CD8-positive, alpha-beta memory T cell (primary cell): ENCODE measurements around the gene KCNK5. TPM values are rescaled to one million over a fixed set of nuclear protein-coding genes. Genes with fewer than 3 reads are reported as not detected.

ENCODE experiments used
- CTCF ChIA-PET: fragments of 350-600 bp; sonication (Branson Sonifier 250); formaldehyde crosslinking; loops from one replicate; lab custom pipeline; 2021; ENCODE audit warnings: antibody characterized with exemption; lab: Charles Lee
- POLR2A ChIA-PET: fragments of 350-600 bp; sonication (Branson Sonifier 250); formaldehyde crosslinking; loops from one replicate; lab custom pipeline; 2021; ENCODE audit warnings: antibody characterized with exemption; lab: Charles Lee
- DNase-seq, 5 donors: peaks; one replicate each; pipeline versions ENCODE4 v3.0.0 to v3.0.0-alpha.2; 2020 to 2022; ENCODE audit warnings: mixed read lengths in 1 of 5
- H3K27ac ChIP-seq: one replicate; pipeline ENCODE4 v1.7.0; 2013; ENCODE audit warnings: low read depth, mild to moderate bottlenecking, low read length, moderate library complexity
- H3K27me3 ChIP-seq: 2 replicates; pipeline ENCODE4 v1.7.0; 2013; ENCODE audit warnings: low read length, mild to moderate bottlenecking; ENCODE audit not compliant: insufficient read depth, poor library complexity, severe bottlenecking
- H3K36me3 ChIP-seq: 2 replicates; pipeline ENCODE4 v1.7.0; 2013; ENCODE audit warnings: mild to moderate bottlenecking, low read length, moderate library complexity; ENCODE audit not compliant: insufficient read depth
- H3K4me1 ChIP-seq: 2 replicates; pipeline ENCODE4 v1.7.0; 2013; ENCODE audit warnings: mild to moderate bottlenecking, low read length, moderate library complexity; ENCODE audit not compliant: insufficient read depth
- H3K4me3 ChIP-seq: 2 replicates; pipeline ENCODE4 v1.7.0; 2013; ENCODE audit warnings: mild to moderate bottlenecking, low read length
- H3K9me3 ChIP-seq: 2 replicates; pipeline ENCODE4 v1.7.0; 2013; ENCODE audit warnings: mild to moderate bottlenecking, low read length
- H3K27ac Mint-ChIP-seq, 8 donors: one replicate each; pipeline ENCODE4 v1.8.0; 2020 to 2021; ENCODE audit warnings: mixed read lengths in 8 of 8, mild to moderate bottlenecking in 6 of 8, inconsistent platforms in 3 of 8, moderate library complexity in 3 of 8
- H3K27me3 Mint-ChIP-seq, 2 donors: one replicate each; pipeline ENCODE4 v1.8.0; 2020 to 2021; ENCODE audit warnings: mixed read lengths in 2 of 2, mild to moderate bottlenecking in 1 of 2, moderate library complexity in 1 of 2
- H3K36me3 Mint-ChIP-seq, 3 donors: one replicate each; pipeline ENCODE4 v1.8.0; 2020 to 2021; ENCODE audit warnings: mixed read lengths in 3 of 3, inconsistent platforms in 1 of 3, mild to moderate bottlenecking in 1 of 3
- H3K4me1 Mint-ChIP-seq, 3 donors: one replicate each; pipeline ENCODE4 v1.8.0; 2020 to 2021; ENCODE audit warnings: mixed read lengths in 3 of 3, inconsistent platforms in 1 of 3, mild to moderate bottlenecking in 1 of 3
- H3K4me3 Mint-ChIP-seq, 7 donors: one replicate each; pipeline ENCODE4 v1.8.0; 2020 to 2021; ENCODE audit warnings: mixed read lengths in 7 of 7, mild to moderate bottlenecking in 6 of 7, moderate library complexity in 4 of 7, inconsistent platforms in 2 of 7
- H3K9me3 Mint-ChIP-seq, 5 donors: one replicate each; pipeline ENCODE4 v1.8.0; 2020 to 2022; ENCODE audit warnings: mixed read lengths in 5 of 5, mild to moderate bottlenecking in 3 of 5, moderate library complexity in 2 of 5, inconsistent platforms in 1 of 5
- polyA plus RNA-seq: library from polyadenylated mRNA; unstranded; fragments of 300-500 nt; fragmentation: Illumina TruSeq; gene quantifications from one replicate; pipeline ENCODE4 v1.2.3, GENCODE V29; 2021
- total RNA-seq, 2 experiments: library from RNA; stranded (reverse); gene quantifications; one replicate each; pipeline ENCODE4 v1.2.3, GENCODE V29; 2021

The KCNK5 gene
- total and polyA plus RNA-seq, 3 experiments from 2014 or later: 0.97 to 28.4 (median 27.6) TPM

DNA sequence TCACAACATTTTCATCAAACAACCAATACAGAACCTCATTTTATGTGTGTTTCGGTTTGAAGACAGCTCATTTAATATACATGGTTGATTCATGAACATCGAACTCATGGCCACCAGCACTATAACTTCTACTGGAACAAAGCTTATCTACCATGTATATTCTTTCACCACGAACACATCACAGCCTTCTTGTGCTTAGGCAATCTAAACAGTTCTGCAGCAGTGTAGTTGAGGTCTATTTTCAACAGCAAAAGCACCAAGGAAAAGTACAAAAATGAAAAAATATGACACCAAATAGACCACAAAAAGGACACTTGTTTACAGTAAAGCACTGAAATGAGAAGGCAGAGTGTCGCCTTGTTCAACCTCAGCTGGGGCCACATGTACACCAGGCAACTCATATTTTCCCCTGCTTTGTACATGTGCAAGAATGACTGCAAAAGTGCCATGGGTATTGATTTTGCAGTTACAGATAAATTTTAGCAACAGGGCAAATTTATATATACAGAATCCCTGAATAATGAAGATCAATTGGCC is 25.8 kb upstream of the KCNK5 start:
- Mint-ChIP-seq H3K27ac (no peak overlapping the region), H3K4me3 (no peak overlapping the region), H3K36me3 (no peaks in the 10 kb centered on the region), H3K4me1 (peaks cover 0 to 3% (median 2%) of the 10 kb centered on the region in 3 donors), H3K9me3 (peaks cover 0 to 3% (median 0%) of the 10 kb centered on the region in 5 donors), H3K27me3 (peaks cover 11 to 16% of the 10 kb centered on the region in 2 donors)
- Histone ChIP-seq H3K27ac (no peak overlapping the region), H3K4me1 (no peaks in the 10 kb centered on the region), H3K9me3 (no peaks in the 10 kb centered on the region), H3K36me3 (no peaks in the 10 kb centered on the region), H3K4me3 (no peak overlapping the region), H3K27me3 (no peaks in the 10 kb centered on the region)
- DNase-seq: no peak
- ChIA-PET POLR2A (no interaction called here), CTCF (interaction anchor here (1.1 kb wide), 1 partner anchor 38 kb away, joined by 3 read pairs; no protein-coding TSS in a partner anchor)

- ChIA-PET CTCF (no interaction called here), POLR2A (no interaction called here)
- no peak overlapping the region for H3K27ac ChIP-seq
- Mint-ChIP-seq H3K27me3 (peaks cover 7 to 8% of the 10 kb centered on the region in 2 donors), H3K9me3 (peaks cover 0 to 3% (median 0%) of the 10 kb centered on the region in 5 donors), H3K27ac (no peak overlapping the region), H3K36me3 (no peaks in the 10 kb centered on the region), H3K4me3 (no peak overlapping the region), H3K4me1 (peaks cover 7 to 9% (median 7%) of the 10 kb centered on the region in 3 donors)
- DNase-seq: no peak
- no peak overlapping the region for H3K4me3 ChIP-seq
- H3K4me1 ChIP-seq: no peaks in the 10 kb centered on the region
- no peaks in the 10 kb centered on the region for H3K36me3 ChIP-seq
- no peaks in the 10 kb centered on the region for H3K27me3 ChIP-seq
- no peaks in the 10 kb centered on the region for H3K9me3 ChIP-seq
Measured at GRCh38 chr6:39251406-39251805, 22.1 kb upstream of the KCNK5 start.

DNA sequence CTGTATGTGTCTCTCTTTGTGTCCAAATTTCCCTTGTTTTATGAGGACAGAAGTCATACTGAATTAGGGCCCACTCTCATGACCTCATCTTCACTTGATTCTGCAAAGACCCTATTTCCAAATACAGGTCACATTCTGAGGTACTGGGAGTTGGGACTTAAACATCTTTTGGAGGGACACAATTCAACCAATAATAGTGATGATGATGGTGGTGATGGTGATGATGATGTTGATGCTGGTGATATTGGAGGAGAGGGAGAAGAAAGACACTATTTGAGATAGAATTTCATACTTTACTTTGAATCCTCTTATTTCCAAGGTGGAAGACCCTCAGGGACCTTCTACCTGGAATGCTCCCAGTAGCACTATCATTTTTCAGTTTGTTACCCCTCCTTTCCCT is 21.2 kb upstream of the KCNK5 start:
- H3K4me1 Mint-ChIP-seq: peaks cover 6 to 7% (median 6%) of the 10 kb centered on the region in 3 donors
- ChIA-PET CTCF (no interaction called here), POLR2A (no interaction called here)
- H3K27me3 Mint-ChIP-seq: peaks cover 5 to 8% of the 10 kb centered on the region in 2 donors
- no peak overlapping the region for H3K4me3 ChIP-seq
- H3K27ac ChIP-seq: no peak overlapping the region
- no peak overlapping the region for H3K4me3 Mint-ChIP-seq
- no peaks in the 10 kb centered on the region for H3K36me3 ChIP-seq
- H3K27ac Mint-ChIP-seq: no peak overlapping the region
- no peak for DNase-seq
- H3K36me3 Mint-ChIP-seq: no peaks in the 10 kb centered on the region
- H3K4me1 ChIP-seq: no peaks in the 10 kb centered on the region
- no peaks in the 10 kb centered on the region for H3K9me3 ChIP-seq
- H3K27me3 ChIP-seq: no peaks in the 10 kb centered on the region
- peaks cover 0 to 3% (median 0%) of the 10 kb centered on the region in 5 donors for H3K9me3 Mint-ChIP-seq

DNA sequence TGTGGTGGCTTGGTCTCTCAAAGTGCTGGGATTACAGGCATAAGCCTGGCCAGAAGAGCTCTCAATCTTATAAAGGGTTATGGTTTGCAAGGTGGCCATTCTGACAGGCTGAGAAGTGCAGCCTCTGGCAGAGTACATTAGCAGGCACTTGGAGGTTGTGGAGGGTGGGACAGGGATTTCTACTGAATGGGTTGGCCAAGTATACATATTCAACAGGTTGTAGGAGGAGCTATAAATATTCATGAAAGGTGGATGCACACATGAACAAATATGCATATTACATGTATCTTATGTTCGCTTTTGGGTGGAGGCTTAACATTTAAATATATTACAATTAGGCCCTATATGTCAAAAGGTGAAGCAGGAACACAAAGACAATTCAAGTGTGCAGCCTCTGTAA is 20.0 kb upstream of the KCNK5 start:
- Histone ChIP-seq H3K4me1 (no peaks in the 10 kb centered on the region), H3K9me3 (no peaks in the 10 kb centered on the region), H3K36me3 (no peaks in the 10 kb centered on the region), H3K4me3 (no peak overlapping the region), H3K27me3 (no peaks in the 10 kb centered on the region), H3K27ac (no peak overlapping the region)
- peaks cover 5 to 6% of the 10 kb centered on the region in 2 donors for H3K27me3 Mint-ChIP-seq
- POLR2A ChIA-PET: no interaction called here
- DNase-seq: no peak
- CTCF ChIA-PET: no interaction called here
- H3K27ac Mint-ChIP-seq: no peak overlapping the region
- H3K9me3 Mint-ChIP-seq: no peaks in the 10 kb centered on the region
- peaks cover 6 to 7% (median 6%) of the 10 kb centered on the region in 3 donors for H3K4me1 Mint-ChIP-seq
- H3K4me3 Mint-ChIP-seq: no peak overlapping the region
- no peaks in the 10 kb centered on the region for H3K36me3 Mint-ChIP-seq

DNA sequence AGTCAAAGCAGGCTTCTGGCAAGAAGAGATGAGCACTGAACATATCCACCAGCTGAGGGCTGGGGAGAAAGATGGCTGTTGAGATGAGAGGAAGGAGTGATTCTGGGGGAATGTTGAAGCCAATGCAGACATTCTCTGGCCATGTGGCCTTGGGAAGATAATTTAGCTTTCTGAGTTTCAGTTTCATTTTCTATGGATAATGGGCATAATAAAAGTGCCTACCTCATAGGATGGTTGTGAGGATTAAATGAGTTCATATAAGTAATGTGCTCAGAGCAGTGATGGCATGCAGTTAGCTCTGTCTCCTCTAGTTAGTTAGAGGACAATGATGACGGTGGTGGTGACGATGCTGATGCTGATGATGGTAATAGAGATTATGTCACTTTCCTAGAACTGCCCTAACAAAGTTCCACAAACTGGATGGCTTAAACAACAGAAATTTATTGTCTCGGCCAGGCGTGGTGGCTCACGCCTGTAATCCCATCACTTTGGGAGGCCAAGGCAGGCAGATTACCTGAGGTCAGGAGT is 18.5 kb upstream of the KCNK5 start:
- H3K4me1 Mint-ChIP-seq: peaks cover 6 to 7% (median 6%) of the 10 kb centered on the region in 3 donors

DNA sequence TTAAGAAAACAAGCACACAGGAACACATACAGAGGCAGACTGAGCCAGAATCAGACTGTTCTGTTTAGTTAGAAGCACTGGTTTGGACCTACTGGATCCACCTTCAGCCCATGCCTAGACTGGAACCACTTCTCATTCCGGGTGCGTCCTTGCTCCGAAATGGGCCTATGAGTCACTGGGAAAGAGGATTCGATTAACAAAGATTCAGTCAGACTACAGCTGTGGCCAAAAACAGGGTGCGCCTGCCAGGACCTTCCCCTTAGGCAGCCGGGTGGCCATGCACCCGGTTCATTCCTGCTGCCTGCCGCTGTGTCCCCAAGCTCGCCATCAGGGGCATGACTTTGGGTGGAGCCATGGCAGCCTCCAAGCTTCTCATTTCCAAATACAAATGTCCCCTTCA is 14.5 kb upstream of the KCNK5 start:
- H3K27me3 Mint-ChIP-seq: no peaks in the 10 kb centered on the region
- H3K4me3 Mint-ChIP-seq: no peak overlapping the region
- H3K9me3 ChIP-seq: no peaks in the 10 kb centered on the region
- H3K4me3 ChIP-seq: no peak overlapping the region
- DNase-seq: no peak
- no peaks in the 10 kb centered on the region for H3K27me3 ChIP-seq
- H3K4me1 Mint-ChIP-seq: peaks cover 6 to 7% (median 6%) of the 10 kb centered on the region in 3 donors
- POLR2A ChIA-PET: no interaction called here
- H3K27ac Mint-ChIP-seq: no peak overlapping the region
- no peak overlapping the region for H3K27ac ChIP-seq
- no peaks in the 10 kb centered on the region for H3K9me3 Mint-ChIP-seq
- CTCF ChIA-PET: no interaction called here
- H3K36me3 ChIP-seq: no peaks in the 10 kb centered on the region
- no peaks in the 10 kb centered on the region for H3K36me3 Mint-ChIP-seq
- H3K4me1 ChIP-seq: no peaks in the 10 kb centered on the region

More for the DNA sequence above, 18.5 kb upstream of the KCNK5 start:
- POLR2A ChIA-PET: no interaction called here
- CTCF ChIA-PET: no interaction called here
- Histone ChIP-seq H3K27ac (no peak overlapping the region), H3K36me3 (no peaks in the 10 kb centered on the region), H3K4me3 (no peak overlapping the region), H3K4me1 (no peaks in the 10 kb centered on the region), H3K27me3 (no peaks in the 10 kb centered on the region), H3K9me3 (no peaks in the 10 kb centered on the region)
- Mint-ChIP-seq H3K27me3 (peaks cover 0 to 6% of the 10 kb centered on the region in 2 donors), H3K4me3 (no peak overlapping the region), H3K36me3 (no peaks in the 10 kb centered on the region), H3K27ac (no peak overlapping the region), H3K9me3 (no peaks in the 10 kb centered on the region)
- DNase-seq: no peak

- no peaks in the 10 kb centered on the region for H3K4me1 ChIP-seq
- H3K4me3 ChIP-seq: no peak overlapping the region
- no peaks in the 10 kb centered on the region for H3K27me3 ChIP-seq
- no peaks in the 10 kb centered on the region for H3K9me3 ChIP-seq
- no peak overlapping the region for H3K4me3 Mint-ChIP-seq
- CTCF ChIA-PET: no interaction called here
- H3K36me3 Mint-ChIP-seq: no peaks in the 10 kb centered on the region
- no peaks in the 10 kb centered on the region for H3K27me3 Mint-ChIP-seq
- POLR2A ChIA-PET: no interaction called here
- no peak for DNase-seq
- no peaks in the 10 kb centered on the region for H3K36me3 ChIP-seq
- H3K27ac ChIP-seq: no peak overlapping the region
- no peaks in the 10 kb centered on the region for H3K4me1 Mint-ChIP-seq
- no peak overlapping the region for H3K27ac Mint-ChIP-seq
- H3K9me3 Mint-ChIP-seq: no peaks in the 10 kb centered on the region
Measured at GRCh38 chr6:39240155-39240757, 11.0 kb upstream of the KCNK5 start.

DNA sequence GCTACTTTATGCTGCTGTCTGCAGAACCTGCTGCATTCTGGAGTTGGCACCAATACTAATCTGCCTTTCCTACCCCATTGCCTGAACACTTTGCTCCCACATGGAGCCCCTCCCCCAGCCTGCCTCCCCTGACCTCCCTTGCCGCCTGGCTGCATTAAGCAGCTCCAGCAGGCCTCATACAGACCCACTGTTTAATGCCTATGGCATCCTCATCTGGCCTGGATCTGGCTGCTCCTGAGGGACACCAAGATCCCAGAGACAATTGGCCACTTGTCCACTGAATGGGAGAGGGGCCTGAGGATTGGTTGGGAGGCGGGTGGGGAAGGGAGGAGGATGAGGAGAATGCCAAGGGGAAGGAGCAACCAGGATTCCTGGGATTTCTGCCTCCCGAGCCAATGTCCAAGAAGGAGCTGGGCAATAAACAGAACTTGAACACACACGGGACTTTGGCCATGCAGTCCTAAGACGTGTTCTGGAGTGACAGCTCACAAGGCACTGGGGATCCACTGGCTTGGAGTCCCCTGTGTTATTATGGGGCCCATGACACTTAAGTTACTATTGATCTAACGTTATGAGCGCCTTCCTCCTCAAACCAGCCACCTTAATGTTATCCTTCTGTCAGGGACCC is 10.4 kb upstream of the KCNK5 start:
- Histone ChIP-seq H3K27ac (no peak overlapping the region), H3K4me3 (no peak overlapping the region), H3K9me3 (no peaks in the 10 kb centered on the region), H3K27me3 (no peaks in the 10 kb centered on the region), H3K36me3 (no peaks in the 10 kb centered on the region), H3K4me1 (no peaks in the 10 kb centered on the region)
- no peak for DNase-seq
- H3K36me3 Mint-ChIP-seq: no peaks in the 10 kb centered on the region
- ChIA-PET POLR2A (no interaction called here), CTCF (interaction anchor here (0.9 kb wide), 1 partner anchor 11 kb away, joined by 3 read pairs; no protein-coding TSS in a partner anchor)
- H3K27ac Mint-ChIP-seq: no peak overlapping the region
- no peak overlapping the region for H3K4me3 Mint-ChIP-seq
- no peaks in the 10 kb centered on the region for H3K27me3 Mint-ChIP-seq
- H3K9me3 Mint-ChIP-seq: no peaks in the 10 kb centered on the region
- no peaks in the 10 kb centered on the region for H3K4me1 Mint-ChIP-seq
